GM23338 (cell line): ENCODE measurements around the gene SLC35F2. TPM values are rescaled to one million over a fixed set of nuclear protein-coding genes. Genes with fewer than 3 reads are reported as not detected.

Experiments
- ATAC-seq: fragments of 200-7000 bp; cut with Tn5 transposase; 3 replicates; pipeline ENCODE4 v1.9.1; 2020
- DNase-seq: peaks from one replicate; pipeline ENCODE4 v3.0.0-alpha.2; 2015; ENCODE audit warnings: low spot score
- H2AFZ ChIP-seq: fragments of 200-600 bp; sonication (generic); 2 replicates; pipeline ENCODE4 v1.8.0; 2016; ENCODE audit warnings: antibody characterized with exemption, mild to moderate bottlenecking, moderate library complexity
- H3F3A ChIP-seq: fragments of 200-600 bp; sonication (generic); replicated peaks from 2 replicates; pipeline ENCODE4 v1.8.0; 2017; ENCODE audit warnings: antibody characterized with exemption, mixed run types, low read depth
- H3K27ac ChIP-seq: fragments of 200-600 bp; sonication (generic); 2 replicates; pipeline ENCODE4 v1.6.1; 2016; ENCODE audit warnings: low read depth
- H3K27me3 ChIP-seq: fragments of 200-600 bp; sonication (generic); 2 replicates; pipeline ENCODE4 v1.8.0; 2016; ENCODE audit warnings: mild to moderate bottlenecking, mixed run types, moderate library complexity; ENCODE audit not compliant: insufficient read depth
- H3K36me3 ChIP-seq: fragments of 200-600 bp; sonication (generic); 2 replicates; pipeline ENCODE4 v1.8.0; 2016; ENCODE audit warnings: mild to moderate bottlenecking; ENCODE audit not compliant: insufficient read depth
- H3K4me1 ChIP-seq: fragments of 200-600 bp; sonication (generic); 2 replicates; pipeline ENCODE4 v1.8.0; 2016; ENCODE audit warnings: mild to moderate bottlenecking, moderate library complexity; ENCODE audit not compliant: insufficient read depth
- H3K4me2 ChIP-seq: fragments of 200-600 bp; sonication (generic); 2 replicates; pipeline ENCODE4 v1.7.1; 2017; ENCODE audit warnings: mixed run types
- H3K4me3 ChIP-seq: fragments of 200-600 bp; sonication (generic); 2 replicates; pipeline ENCODE4 v1.6.1; 2016; ENCODE audit warnings: mixed run types
- H3K79me2 ChIP-seq: fragments of 200-600 bp; sonication (generic); replicated peaks from 2 replicates; pipeline ENCODE4 v1.8.0; 2017; ENCODE audit warnings: mild to moderate bottlenecking; ENCODE audit not compliant: insufficient read depth
- H3K9me2 ChIP-seq: fragments of 200-600 bp; sonication (generic); 2 replicates; pipeline ENCODE4 v1.8.0; 2017; ENCODE audit not compliant: insufficient read depth
- H4K20me1 ChIP-seq: fragments of 200-600 bp; sonication (generic); replicated peaks from 2 replicates; pipeline ENCODE4 v1.8.0; 2017; ENCODE audit warnings: mild to moderate bottlenecking; ENCODE audit not compliant: insufficient read depth
- H3K27ac Mint-ChIP-seq: 2 replicates; pipeline ENCODE4 v1.8.0; 2020; ENCODE audit warnings: inconsistent platforms, mild to moderate bottlenecking, moderate library complexity, mixed read lengths
- H3K27me3 Mint-ChIP-seq: 3 replicates; pipeline ENCODE4 v1.8.0; 2022; ENCODE audit warnings: low read depth, mild to moderate bottlenecking, moderate library complexity, mixed read lengths, inconsistent platforms; ENCODE audit not compliant: insufficient read depth, poor library complexity
- H3K36me3 Mint-ChIP-seq: 3 replicates; pipeline ENCODE4 v1.8.0; 2021; ENCODE audit warnings: low read depth, mild to moderate bottlenecking, inconsistent platforms, moderate library complexity, mixed read lengths
- H3K4me1 Mint-ChIP-seq: 3 replicates; pipeline ENCODE4 v1.8.0; 2020; ENCODE audit warnings: mild to moderate bottlenecking, inconsistent platforms, mixed read lengths
- H3K4me3 Mint-ChIP-seq: 3 replicates; pipeline ENCODE4 v1.8.0; 2021; ENCODE audit warnings: moderate library complexity, mild to moderate bottlenecking, inconsistent platforms, mixed read lengths
- H3K9me3 Mint-ChIP-seq: 3 replicates; pipeline ENCODE4 v1.8.0; 2020; ENCODE audit warnings: moderate library complexity, mild to moderate bottlenecking, inconsistent platforms, mixed read lengths
- EZH2phosphoT487 ChIP-seq: fragments of 200-600 bp; sonication (generic); IDR thresholded peaks from one replicate; pipeline ENCODE4 v1.8.1; 2018; ENCODE audit warnings: antibody characterized with exemption; ENCODE audit not compliant: unreplicated experiment
- POLR2AphosphoS5 ChIP-seq: IDR thresholded peaks from 2 replicates; pipeline ENCODE4 v1.6.1; 2016; ENCODE audit warnings: antibody characterized with exemption, low read depth
- REST ChIP-seq: IDR thresholded peaks from one replicate; pipeline ENCODE4 v1.6.1; 2018; ENCODE audit warnings: antibody characterized with exemption; ENCODE audit not compliant: unreplicated experiment
- ZNF114 ChIP-seq: fragments of 250-450 bp; sonication (Bioruptor Pico); IDR thresholded peaks from 2 replicates; pipeline ENCODE4 v1.5.0; 2020; ENCODE audit warnings: mild to moderate bottlenecking, moderate library complexity
- ZNF462 ChIP-seq: fragments of 250-450 bp; sonication (Bioruptor Pico); IDR thresholded peaks from 2 replicates; pipeline ENCODE4 v1.5.0; 2020; ENCODE audit warnings: mild to moderate bottlenecking, moderate library complexity
- polyA plus RNA-seq: library from polyadenylated mRNA; unstranded; fragments of >200 nt; fragmentation: Nextera tagmentation; extraction: Ambion mirVana; gene quantifications from 2 replicates; pipeline ENCODE4 v1.2.1, GENCODE V29; 2016
- total RNA-seq: library from RNA; depleted of rRNA; stranded (reverse); fragments of >200 nt; shearing (Covaris generic); gene quantifications from 2 replicates; pipeline ENCODE4 v1.2.3, GENCODE V29; 2014

The SLC35F2 gene
- total and polyA plus RNA-seq, 2 experiments from 2014 or later = 25.2 to 32.5 TPM

- TF ChIP-seq ZNF462 (CRISPR knock-in tag) (no peak), POLR2AphosphoS5 (no peak), ZNF114 (CRISPR knock-in tag) (no peak)
Observed at GRCh38 chr11:107830915-107831540, 27.6 kb downstream of the SLC35F2 start (continued).

- DNase-seq (no peak), ATAC-seq (no peak)
- H3K36me3 ChIP-seq = no peaks in the 10 kb centered on the region
- Mint-ChIP-seq H3K4me3 (no peak overlapping the region), H3K9me3 (no peaks in the 10 kb centered on the region), H3K27ac (no peak overlapping the region), H3K36me3 (no peaks in the 10 kb centered on the region), H3K27me3 (no peaks in the 10 kb centered on the region), H3K4me1 (no peaks in the 10 kb centered on the region)
- no peaks in the 10 kb centered on the region for H3K9me2 ChIP-seq
- peaks cover 39% of the 10 kb centered on the region for H3K79me2 ChIP-seq
- no peak overlapping the region for H3K27ac ChIP-seq
- H3K4me3 ChIP-seq = no peak overlapping the region
- H3F3A ChIP-seq = no peaks in the 10 kb centered on the region
- H3K4me2 ChIP-seq = no peak overlapping the region
- H3K4me1 ChIP-seq = no peaks in the 10 kb centered on the region
- H2AFZ ChIP-seq = no peak overlapping the region
- no peaks in the 10 kb centered on the region for H3K27me3 ChIP-seq
- peaks cover 25% of the 10 kb centered on the region for H4K20me1 ChIP-seq
- no peak for TF ChIP-seq REST
- no peak for TF ChIP-seq EZH2phosphoT487
- no peak for TF ChIP-seq ZNF462 (CRISPR knock-in tag)
Observed at GRCh38 chr11:107827041-107827440, 31.5 kb downstream of the SLC35F2 start.
